Type B pancreatic cell (in vitro differentiated cells): Measurements from ENCODE around the gene TTC28. TPM values are rescaled to one million over a fixed set of nuclear protein-coding genes. Genes with fewer than 3 reads are reported as not detected.

Experiments used
- DNase-seq: peaks from one replicate; pipeline ENCODE4 v3.0.0; 2021; ENCODE audit warnings: mixed read lengths; ENCODE audit not compliant: unreplicated experiment; ENCODE audit errors: extremely low spot score
- H3K27ac Mint-ChIP-seq: 2 replicates; pipeline ENCODE4 v1.8.0; 2021; ENCODE audit warnings: mild to moderate bottlenecking, mixed read lengths
- H3K27me3 Mint-ChIP-seq: 2 replicates; pipeline ENCODE4 v1.8.0; 2021; ENCODE audit warnings: mixed read lengths
- H3K36me3 Mint-ChIP-seq: 2 replicates; pipeline ENCODE4 v1.8.0; 2021; ENCODE audit warnings: mixed read lengths
- H3K4me1 Mint-ChIP-seq: one replicate; pipeline ENCODE4 v1.8.0; 2021; ENCODE audit warnings: mixed read lengths; ENCODE audit not compliant: unreplicated experiment
- H3K4me3 Mint-ChIP-seq: 2 replicates; pipeline ENCODE4 v1.8.0; 2021; ENCODE audit warnings: mild to moderate bottlenecking, mixed read lengths
- H3K9me3 Mint-ChIP-seq: 2 replicates; pipeline ENCODE4 v1.8.0; 2021; ENCODE audit warnings: mixed read lengths
- CTCF ChIP-seq: fragments of 200-600 bp; sonication (generic); conservative IDR thresholded peaks from 2 replicates; pipeline ENCODE4 v1.5.0; 2021; ENCODE audit warnings: antibody characterized with exemption, mild to moderate bottlenecking
- total RNA-seq: library from RNA; stranded (reverse); gene quantifications from 2 replicates; pipeline ENCODE4 v1.2.1, GENCODE V29; 2021; ENCODE audit warnings: low replicate concordance

TTC28 gene
- total RNA-seq, 1 donor from 2014 or later: 59.2 TPM

GRCh38 chr22:28630177-28630574 is 49.5 kb downstream of the TTC28 start:
- Mint-ChIP-seq H3K4me1 (peaks cover 14% of the 10 kb centered on the region), H3K9me3 (no peaks in the 10 kb centered on the region), H3K36me3 (peaks cover 5% of the 10 kb centered on the region), H3K4me3 (no peak overlapping the region), H3K27ac (peak overlapping the region; percentile 12), H3K27me3 (no peaks in the 10 kb centered on the region)
- TF ChIP-seq CTCF: no peak
- DNase-seq: no peak

- H3K36me3 Mint-ChIP-seq: peaks cover 5% of the 10 kb centered on the region
- peak overlapping the region; percentile 12 for H3K27ac Mint-ChIP-seq
- no peak overlapping the region for H3K4me3 Mint-ChIP-seq
- H3K4me1 Mint-ChIP-seq: peaks cover 14% of the 10 kb centered on the region
- TF ChIP-seq CTCF: no peak
- no peaks in the 10 kb centered on the region for H3K27me3 Mint-ChIP-seq
- no peaks in the 10 kb centered on the region for H3K9me3 Mint-ChIP-seq
- no peak for DNase-seq
These were observed 50.0 kb downstream of the TTC28 start for GRCh38 chr22:28629420-28630176.

GRCh38 chr22:28628766-28629165 is 50.9 kb downstream of the TTC28 start:
- Mint-ChIP-seq H3K27ac (no peak overlapping the region), H3K4me1 (peaks cover 14% of the 10 kb centered on the region), H3K27me3 (no peaks in the 10 kb centered on the region), H3K36me3 (peaks cover 5% of the 10 kb centered on the region), H3K4me3 (no peak overlapping the region), H3K9me3 (no peaks in the 10 kb centered on the region)
- no peak for TF ChIP-seq CTCF
- no peak for DNase-seq

- no peak for DNase-seq
- Mint-ChIP-seq H3K4me3 (no peak overlapping the region), H3K4me1 (peaks cover 14% of the 10 kb centered on the region), H3K27me3 (no peaks in the 10 kb centered on the region), H3K27ac (no peak overlapping the region), H3K9me3 (no peaks in the 10 kb centered on the region), H3K36me3 (peaks cover 5% of the 10 kb centered on the region)
- TF ChIP-seq CTCF: no peak
These were observed 51.8 kb downstream of the TTC28 start for GRCh38 chr22:28627791-28628190.

GRCh38 chr22:28620244-28620922 is 59.3 kb downstream of the TTC28 start:
- Mint-ChIP-seq H3K27me3 (no peaks in the 10 kb centered on the region), H3K27ac (no peak overlapping the region), H3K4me1 (no peaks in the 10 kb centered on the region), H3K9me3 (no peaks in the 10 kb centered on the region), H3K4me3 (no peak overlapping the region), H3K36me3 (no peaks in the 10 kb centered on the region)
- no peak for DNase-seq
- TF ChIP-seq CTCF: no peak
